Hair follicle dermal papilla cell (primary cell): ENCODE data around the gene MRPL32. TPM values are rescaled to one million over a fixed set of nuclear protein-coding genes. Genes with fewer than 3 reads are reported as not detected.

Source experiments
- total RNA-seq: library from RNA; depleted of rRNA; stranded (reverse); fragments of >200 nt; gene quantifications from 2 replicates; pipeline ENCODE4 v1.2.3, GENCODE V29; 2012

MRPL32 gene
- total RNA-seq: 27.1 and 29.0 TPM in 2 replicates

GRCh38 chr7:42931834-42932651 is at the start of gene MRPL32, which contains the start of gene PSMA2:
Gene MRPL32 (plus strand): TSS chr7:42932376. CDS start chr7:42932387, 11 bp downstream.
Gene PSMA2 (minus strand): TSS chr7:42932174. CDS start chr7:42932158, 16 bp downstream.

GRCh38 chr7:42911454-42912447 is 20.4 kb upstream of the MRPL32 start, which contains the start of gene C7orf25:
Gene C7orf25 (minus strand): TSS chr7:42912070. CDS start chr7:42910900, 1,170 bp downstream.

Other genes starting within 250 kb of the MRPL32 start
- 12.5 and 12.8 TPM in 2 replicates for gene C7orf25, start 20.3 kb upstream of the MRPL32 start, total RNA-seq
- 43.5 and 52.6 TPM in 2 replicates for gene PSMA2, start 202 bp upstream of the MRPL32 start, total RNA-seq
- gene HECW1, start 180.3 kb downstream of the MRPL32 start, total RNA-seq: 2.3 and 3.4 TPM in 2 replicates